SK-N-SH treated with all-trans-retinoic acid at 6 μM for 48 hours (cell line): Measurements from ENCODE around the gene FKBP4.
A peak's percentile ranks its signal among the peaks of the same experiment; 100 is the strongest.

Source experiments
- ATAC-seq: fragments of 200-7000 bp; cut with Tn5 transposase; 3 replicates; pipeline ENCODE4 v1.9.1; 2020; ENCODE audit warnings: mild to moderate bottlenecking, moderate library complexity
- ARNTL ChIP-seq: fragments of 450-650 bp; formaldehyde crosslinking; IDR thresholded peaks from 2 replicates; pipeline ENCODE4 v1.5.0; 2020; ENCODE audit warnings: low read depth, mild to moderate bottlenecking, moderate library complexity, borderline replicate concordance
- BACH2 ChIP-seq: fragments of 250-450 bp; sonication (Bioruptor Pico); IDR thresholded peaks from 2 replicates; pipeline ENCODE4 v1.9.0; 2021; ENCODE audit warnings: mild to moderate bottlenecking, borderline replicate concordance
- CSDC2 ChIP-seq: fragments of 250-450 bp; sonication (Bioruptor Pico); IDR thresholded peaks from 2 replicates; pipeline ENCODE4 v1.5.0; 2020; ENCODE audit warnings: mild to moderate bottlenecking, moderate library complexity
- ESRRG ChIP-seq: fragments of 250-450 bp; sonication (Bioruptor Pico); IDR thresholded peaks from 2 replicates; pipeline ENCODE4 v1.6.1; 2021; ENCODE audit warnings: mild to moderate bottlenecking
- GLIS3 ChIP-seq: fragments of 250-450 bp; sonication (Bioruptor Pico); IDR thresholded peaks from 2 replicates; pipeline ENCODE4 v1.5.0; 2020; ENCODE audit warnings: mild to moderate bottlenecking, moderate library complexity
- ISL1 ChIP-seq: fragments of 250-450 bp; sonication (Bioruptor Pico); IDR thresholded peaks from 2 replicates; pipeline ENCODE4 v2.1.2; 2022; ENCODE audit warnings: mild to moderate bottlenecking, moderate library complexity
- OSR1 ChIP-seq: fragments of 250-450 bp; sonication (Bioruptor Pico); IDR thresholded peaks from 2 replicates; pipeline ENCODE4 v1.8.0; 2022; ENCODE audit warnings: moderate library complexity, mild to moderate bottlenecking, inconsistent platforms
- PPARA ChIP-seq: fragments of 250-450 bp; sonication (Bioruptor Pico); IDR thresholded peaks from 2 replicates; pipeline ENCODE4 v1.5.0; 2020; ENCODE audit warnings: mild to moderate bottlenecking, borderline replicate concordance
- RARB ChIP-seq: fragments of 250-450 bp; sonication (Bioruptor Pico); IDR thresholded peaks from 2 replicates; pipeline ENCODE4 v1.8.0; 2021; ENCODE audit warnings: mild to moderate bottlenecking, moderate library complexity
- SNAI2 ChIP-seq: fragments of 250-450 bp; sonication (Bioruptor Pico); IDR thresholded peaks from 2 replicates; pipeline ENCODE4 v1.5.0; 2020; ENCODE audit warnings: mild to moderate bottlenecking, moderate library complexity
- TCF4 ChIP-seq: fragments of 250-450 bp; sonication (Bioruptor Pico); IDR thresholded peaks from 2 replicates; pipeline ENCODE4 v1.8.0; 2021; ENCODE audit warnings: mild to moderate bottlenecking, moderate library complexity, borderline replicate concordance
- TOX ChIP-seq: fragments of 250-450 bp; sonication (Bioruptor Pico); IDR thresholded peaks from 2 replicates; pipeline ENCODE4 v1.8.0; 2021; ENCODE audit warnings: mild to moderate bottlenecking, moderate library complexity, borderline replicate concordance
- ZC3H10 ChIP-seq: fragments of 250-450 bp; sonication (Bioruptor Pico); IDR thresholded peaks from 2 replicates; pipeline ENCODE4 v1.5.1; 2021; ENCODE audit warnings: mild to moderate bottlenecking, moderate library complexity
- ZFP3 ChIP-seq: fragments of 250-450 bp; sonication (Bioruptor Pico); IDR thresholded peaks from 2 replicates; pipeline ENCODE4 v1.5.0; 2020; ENCODE audit warnings: mild to moderate bottlenecking, moderate library complexity
- ZFP30 ChIP-seq: fragments of 450-650 bp; formaldehyde crosslinking; IDR thresholded peaks from 2 replicates; pipeline ENCODE4 v1.5.0; 2022; ENCODE audit warnings: mild to moderate bottlenecking, moderate library complexity
- ZNF565 ChIP-seq: fragments of 450-650 bp; formaldehyde crosslinking; conservative IDR thresholded peaks from 2 replicates; pipeline ENCODE4 v1.5.0; 2020; ENCODE audit warnings: low read depth, mild to moderate bottlenecking, moderate library complexity
- ZNF70 ChIP-seq: fragments of 450-650 bp; formaldehyde crosslinking; IDR thresholded peaks from 2 replicates; pipeline ENCODE4 v1.5.0; 2020; ENCODE audit warnings: mild to moderate bottlenecking, moderate library complexity
- ZNF8 ChIP-seq: fragments of 450-650 bp; formaldehyde crosslinking; IDR thresholded peaks from 2 replicates; pipeline ENCODE4 v1.5.0; 2020; ENCODE audit warnings: mild to moderate bottlenecking, moderate library complexity
- TF ChIP-seq, protein P1 (sequence below): fragments of 250-450 bp; sonication (Bioruptor Pico); IDR thresholded peaks from 2 replicates; pipeline ENCODE4 v1.8.0; 2021; ENCODE audit warnings: low read depth, mild to moderate bottlenecking, moderate library complexity, borderline replicate concordance
- TF ChIP-seq, protein P2 (sequence below): fragments of 250-450 bp; sonication (Bioruptor Pico); IDR thresholded peaks from 2 replicates; pipeline ENCODE4 v1.5.1; 2021; ENCODE audit warnings: mild to moderate bottlenecking, moderate library complexity
- TF ChIP-seq, protein P3 (sequence below): fragments of 250-450 bp; sonication (Bioruptor Pico); IDR thresholded peaks from 2 replicates; pipeline ENCODE4 v1.8.0; 2020; ENCODE audit warnings: mild to moderate bottlenecking, moderate library complexity, borderline replicate concordance
- TF ChIP-seq, protein P4 (sequence below): fragments of 250-450 bp; sonication (Bioruptor Pico); IDR thresholded peaks from 2 replicates; pipeline ENCODE4 v1.5.0; 2020; ENCODE audit warnings: mild to moderate bottlenecking, moderate library complexity

Gene FKBP4

DNA sequence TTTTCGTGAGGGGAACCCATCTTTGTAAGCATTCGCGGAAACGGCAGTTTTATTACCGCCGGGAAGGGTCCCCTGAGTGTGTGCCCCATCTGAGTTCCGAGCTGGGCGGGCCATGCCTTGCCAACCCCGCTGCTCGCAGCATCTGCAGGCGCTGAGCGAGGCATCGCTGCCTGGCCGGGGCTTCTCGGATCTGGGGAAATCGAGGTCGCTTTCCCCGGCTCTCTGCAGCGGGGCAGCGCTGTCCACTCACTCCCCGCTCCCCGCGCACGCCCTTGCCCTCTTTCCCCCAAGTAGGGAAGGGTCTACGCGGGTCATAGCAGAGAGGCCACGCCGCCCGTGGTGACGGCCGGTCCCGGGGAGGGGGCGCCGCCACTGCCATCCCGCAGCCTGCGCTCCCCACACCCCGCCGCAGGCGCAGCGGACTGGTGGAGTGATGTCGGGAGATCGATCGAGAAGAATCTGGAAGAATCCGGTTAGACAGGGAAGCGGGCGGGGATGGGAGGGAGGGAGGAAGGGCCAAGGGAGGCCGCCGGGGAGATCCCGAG, 507 bp upstream of the FKBP4 start:
- TF ChIP-seq CSDC2 (CRISPR knock-in tag) = no peak
- TF ChIP-seq TCF4 = no peak
- TF ChIP-seq, protein P1, sequence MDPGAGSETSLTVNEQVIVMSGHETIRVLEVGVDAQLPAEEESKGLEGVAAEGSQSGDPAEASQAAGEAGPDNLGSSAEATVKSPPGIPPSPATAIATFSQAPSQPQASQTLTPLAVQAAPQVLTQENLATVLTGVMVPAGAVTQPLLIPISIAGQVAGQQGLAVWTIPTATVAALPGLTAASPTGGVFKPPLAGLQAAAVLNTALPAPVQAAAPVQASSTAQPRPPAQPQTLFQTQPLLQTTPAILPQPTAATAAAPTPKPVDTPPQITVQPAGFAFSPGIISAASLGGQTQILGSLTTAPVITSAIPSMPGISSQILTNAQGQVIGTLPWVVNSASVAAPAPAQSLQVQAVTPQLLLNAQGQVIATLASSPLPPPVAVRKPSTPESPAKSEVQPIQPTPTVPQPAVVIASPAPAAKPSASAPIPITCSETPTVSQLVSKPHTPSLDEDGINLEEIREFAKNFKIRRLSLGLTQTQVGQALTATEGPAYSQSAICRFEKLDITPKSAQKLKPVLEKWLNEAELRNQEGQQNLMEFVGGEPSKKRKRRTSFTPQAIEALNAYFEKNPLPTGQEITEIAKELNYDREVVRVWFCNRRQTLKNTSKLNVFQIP (CRISPR knock-in tag) = no peak
- TF ChIP-seq ZFP30 (CRISPR knock-in tag) = no peak
- no peak for TF ChIP-seq ARNTL (CRISPR knock-in tag)
- TF ChIP-seq ZFP3 (CRISPR knock-in tag) = no peak
- TF ChIP-seq PPARA (CRISPR knock-in tag) = no peak
- ATAC-seq = peak; percentile 53

DNA sequence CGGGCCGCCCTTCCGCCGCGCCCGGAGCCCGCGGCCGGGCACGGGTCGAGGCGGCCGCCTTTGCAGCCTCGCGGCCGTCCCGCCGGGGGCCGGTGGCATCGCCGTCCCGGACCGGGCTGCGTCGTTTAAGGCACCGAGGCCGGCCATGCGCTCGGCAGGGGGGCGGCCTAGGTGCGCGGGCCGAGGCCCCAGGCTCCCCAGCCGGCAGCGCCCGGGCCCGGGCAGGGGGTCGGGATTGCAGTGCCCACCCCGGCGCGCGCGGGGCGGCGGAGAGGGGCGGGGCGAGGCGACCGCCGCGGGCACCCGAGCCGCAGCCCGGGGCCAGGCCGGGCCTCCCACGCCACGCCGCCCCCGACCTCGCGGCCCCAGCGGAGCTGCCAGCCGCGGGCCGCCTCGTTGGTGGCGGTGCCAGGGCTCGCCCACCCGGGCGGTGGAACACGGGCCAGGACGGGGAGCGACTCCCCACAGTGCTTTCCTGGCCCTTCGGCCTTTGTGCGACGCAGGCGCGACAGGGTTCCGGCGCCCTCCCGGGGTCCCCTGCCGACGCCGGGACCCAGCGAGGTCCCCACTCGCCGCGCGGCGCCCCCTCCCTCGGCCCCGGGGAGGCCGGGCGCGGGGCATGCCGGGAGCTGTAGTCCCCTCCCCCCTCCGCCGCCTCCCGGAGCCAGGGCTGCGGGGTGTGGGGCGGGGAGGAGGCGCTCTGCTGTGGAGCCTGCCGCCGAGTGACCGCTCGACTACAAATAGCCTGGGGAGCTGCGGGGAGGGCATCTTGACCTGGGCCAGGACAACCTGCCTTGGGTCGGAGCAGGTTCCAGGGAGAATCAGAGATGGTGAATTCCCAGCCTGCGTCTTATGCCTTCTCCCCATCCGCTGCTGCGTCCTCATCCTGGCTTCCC, 769 bp downstream of the FKBP4 start:
- peak; percentile 81 for ATAC-seq
- no peak for TF ChIP-seq ARNTL (CRISPR knock-in tag)
- TF ChIP-seq, protein P2, sequence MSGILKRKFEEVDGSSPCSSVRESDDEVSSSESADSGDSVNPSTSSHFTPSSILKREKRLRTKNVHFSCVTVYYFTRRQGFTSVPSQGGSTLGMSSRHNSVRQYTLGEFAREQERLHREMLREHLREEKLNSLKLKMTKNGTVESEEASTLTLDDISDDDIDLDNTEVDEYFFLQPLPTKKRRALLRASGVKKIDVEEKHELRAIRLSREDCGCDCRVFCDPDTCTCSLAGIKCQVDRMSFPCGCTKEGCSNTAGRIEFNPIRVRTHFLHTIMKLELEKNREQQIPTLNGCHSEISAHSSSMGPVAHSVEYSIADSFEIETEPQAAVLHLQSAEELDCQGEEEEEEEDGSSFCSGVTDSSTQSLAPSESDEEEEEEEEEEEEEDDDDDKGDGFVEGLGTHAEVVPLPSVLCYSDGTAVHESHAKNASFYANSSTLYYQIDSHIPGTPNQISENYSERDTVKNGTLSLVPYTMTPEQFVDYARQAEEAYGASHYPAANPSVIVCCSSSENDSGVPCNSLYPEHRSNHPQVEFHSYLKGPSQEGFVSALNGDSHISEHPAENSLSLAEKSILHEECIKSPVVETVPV (CRISPR knock-in tag) = no peak
- TF ChIP-seq ESRRG (CRISPR knock-in tag) = no peak
- TF ChIP-seq, protein P1 (CRISPR knock-in tag) = no peak
- TF ChIP-seq ZC3H10 (CRISPR knock-in tag) = no peak
- no peak for TF ChIP-seq TOX (CRISPR knock-in tag)
- no peak for TF ChIP-seq CSDC2 (CRISPR knock-in tag)
- no peak for TF ChIP-seq ZFP30 (CRISPR knock-in tag)
- no peak for TF ChIP-seq ZNF70 (CRISPR knock-in tag)
- TF ChIP-seq, protein P3, sequence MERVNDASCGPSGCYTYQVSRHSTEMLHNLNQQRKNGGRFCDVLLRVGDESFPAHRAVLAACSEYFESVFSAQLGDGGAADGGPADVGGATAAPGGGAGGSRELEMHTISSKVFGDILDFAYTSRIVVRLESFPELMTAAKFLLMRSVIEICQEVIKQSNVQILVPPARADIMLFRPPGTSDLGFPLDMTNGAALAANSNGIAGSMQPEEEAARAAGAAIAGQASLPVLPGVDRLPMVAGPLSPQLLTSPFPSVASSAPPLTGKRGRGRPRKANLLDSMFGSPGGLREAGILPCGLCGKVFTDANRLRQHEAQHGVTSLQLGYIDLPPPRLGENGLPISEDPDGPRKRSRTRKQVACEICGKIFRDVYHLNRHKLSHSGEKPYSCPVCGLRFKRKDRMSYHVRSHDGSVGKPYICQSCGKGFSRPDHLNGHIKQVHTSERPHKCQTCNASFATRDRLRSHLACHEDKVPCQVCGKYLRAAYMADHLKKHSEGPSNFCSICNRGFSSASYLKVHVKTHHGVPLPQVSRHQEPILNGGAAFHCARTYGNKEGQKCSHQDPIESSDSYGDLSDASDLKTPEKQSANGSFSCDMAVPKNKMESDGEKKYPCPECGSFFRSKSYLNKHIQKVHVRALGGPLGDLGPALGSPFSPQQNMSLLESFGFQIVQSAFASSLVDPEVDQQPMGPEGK (CRISPR knock-in tag) = no peak
- TF ChIP-seq TCF4 = no peak
- TF ChIP-seq GLIS3 = no peak
- TF ChIP-seq ISL1 = no peak
- TF ChIP-seq ZNF8 (CRISPR knock-in tag) = no peak
- TF ChIP-seq BACH2 (CRISPR knock-in tag) = no peak
- TF ChIP-seq SNAI2 = no peak
- no peak for TF ChIP-seq ZFP3 (CRISPR knock-in tag)
- TF ChIP-seq RARB (CRISPR knock-in tag) = no peak
- no peak for TF ChIP-seq PPARA (CRISPR knock-in tag)
- TF ChIP-seq OSR1 (CRISPR knock-in tag) = no peak

DNA sequence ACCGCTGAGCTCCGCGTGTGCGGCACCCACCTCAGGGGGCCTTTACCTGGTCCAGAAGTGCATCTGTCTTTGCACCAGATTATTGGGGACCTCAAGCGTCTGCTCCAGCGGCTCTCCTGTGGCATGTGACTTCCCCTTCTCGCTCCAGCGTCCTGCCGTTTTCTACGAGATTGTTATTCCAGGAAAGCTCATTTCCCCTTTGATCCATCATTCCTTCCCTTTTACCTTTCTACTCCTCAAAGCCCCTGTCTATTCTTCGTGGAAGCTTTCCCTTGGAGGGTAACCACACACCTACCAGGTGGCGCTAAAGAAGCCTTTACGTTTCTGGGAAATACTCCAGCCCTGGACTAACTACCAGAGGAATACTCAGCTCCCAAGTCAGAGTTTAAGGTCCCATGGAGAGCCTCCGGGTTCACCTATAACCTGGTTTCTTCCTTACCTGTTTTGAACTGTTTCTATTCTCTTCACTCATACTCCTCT, 1.5 kb downstream of the FKBP4 start:
- TF ChIP-seq, protein P4, sequence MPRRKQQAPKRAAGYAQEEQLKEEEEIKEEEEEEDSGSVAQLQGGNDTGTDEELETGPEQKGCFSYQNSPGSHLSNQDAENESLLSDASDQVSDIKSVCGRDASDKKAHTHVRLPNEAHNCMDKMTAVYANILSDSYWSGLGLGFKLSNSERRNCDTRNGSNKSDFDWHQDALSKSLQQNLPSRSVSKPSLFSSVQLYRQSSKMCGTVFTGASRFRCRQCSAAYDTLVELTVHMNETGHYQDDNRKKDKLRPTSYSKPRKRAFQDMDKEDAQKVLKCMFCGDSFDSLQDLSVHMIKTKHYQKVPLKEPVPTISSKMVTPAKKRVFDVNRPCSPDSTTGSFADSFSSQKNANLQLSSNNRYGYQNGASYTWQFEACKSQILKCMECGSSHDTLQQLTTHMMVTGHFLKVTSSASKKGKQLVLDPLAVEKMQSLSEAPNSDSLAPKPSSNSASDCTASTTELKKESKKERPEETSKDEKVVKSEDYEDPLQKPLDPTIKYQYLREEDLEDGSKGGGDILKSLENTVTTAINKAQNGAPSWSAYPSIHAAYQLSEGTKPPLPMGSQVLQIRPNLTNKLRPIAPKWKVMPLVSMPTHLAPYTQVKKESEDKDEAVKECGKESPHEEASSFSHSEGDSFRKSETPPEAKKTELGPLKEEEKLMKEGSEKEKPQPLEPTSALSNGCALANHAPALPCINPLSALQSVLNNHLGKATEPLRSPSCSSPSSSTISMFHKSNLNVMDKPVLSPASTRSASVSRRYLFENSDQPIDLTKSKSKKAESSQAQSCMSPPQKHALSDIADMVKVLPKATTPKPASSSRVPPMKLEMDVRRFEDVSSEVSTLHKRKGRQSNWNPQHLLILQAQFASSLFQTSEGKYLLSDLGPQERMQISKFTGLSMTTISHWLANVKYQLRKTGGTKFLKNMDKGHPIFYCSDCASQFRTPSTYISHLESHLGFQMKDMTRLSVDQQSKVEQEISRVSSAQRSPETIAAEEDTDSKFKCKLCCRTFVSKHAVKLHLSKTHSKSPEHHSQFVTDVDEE = no peak
- TF ChIP-seq PPARA (CRISPR knock-in tag) (no peak), ISL1 (no peak), ZFP30 (CRISPR knock-in tag) (no peak), ZNF565 (CRISPR knock-in tag) (no peak), CSDC2 (CRISPR knock-in tag) (no peak), ZNF70 (CRISPR knock-in tag) (no peak), ARNTL (CRISPR knock-in tag) (no peak), ZC3H10 (CRISPR knock-in tag) (no peak)
- TF ChIP-seq, protein P2 (CRISPR knock-in tag) = no peak
- peak; percentile 32 for ATAC-seq
